ENCODE measurements around the gene SLC27A1. TPM values are rescaled to one million over a fixed set of nuclear protein-coding genes. Genes with fewer than 3 reads are reported as not detected.

The SLC27A1 gene
- total RNA-seq, 1 experiment from 2014 or later = 8.9 TPM

- H3K9me3 ChIP-seq (ENCODE audit: low read length) = no peaks in the 10 kb centered on the region
- H3K4me1 ChIP-seq (ENCODE audit: insufficient read depth, low read length) = peaks cover 14% of the 10 kb centered on the region
- H3K27ac ChIP-seq (ENCODE audit: low read length) = peak overlapping the region; percentile 65
- ATAC-seq (peak; percentile 69), DNase-seq (peak; percentile 97)
- POLR2A ChIA-PET (ENCODE audit: unreplicated experiment) = no interaction called here
- no peaks in the 10 kb centered on the region for H3F3A ChIP-seq (ENCODE audit: low read length, unreplicated experiment)
- BruUV-seq (replicated peaks) = no TSS peak
- H4K20me1 ChIP-seq (ENCODE audit: low read length) = no peaks in the 10 kb centered on the region
- CTCF ChIA-PET = no interaction called here
- H2AFZ ChIP-seq (ENCODE audit: low read length) = peak overlapping the region; percentile 91
- TF ChIP-seq EZH2 (IDR thresholded peaks at IDR 0.05; ENCODE audit: low read length, unreplicated experiment) = no peak
- no peak for TF ChIP-seq EZH2phosphoT487 (IDR thresholded peaks at IDR 0.05; ENCODE audit: borderline replicate concordance, low read length)
- no peak for TF ChIP-seq CTCF (conservative IDR thresholded peaks at IDR 0.05; ENCODE audit: low read depth, low read length)
- no peaks in the 10 kb centered on the region for H3K27me3 ChIP-seq (ENCODE audit: low read length)
- peaks cover 7% of the 10 kb centered on the region; the same call in 1 of the 2 replicates for H3K79me2 ChIP-seq (ENCODE audit: low read length)
- H3K9ac ChIP-seq (ENCODE audit: low read length) = peak overlapping the region; percentile 76
- no peaks in the 10 kb centered on the region for H3K36me3 ChIP-seq (ENCODE audit: low read depth, low read length)
- H3K4me3 ChIP-seq (ENCODE audit: low read length) = peak overlapping the region; percentile 91
- intact Hi-C loops (cut with micrococcal nuclease) = loop anchor here (5.0 kb wide), 2 partner anchors 42 to 77 kb away; partner anchors contain the start of gene CCDC194
- H3K9me2 ChIP-seq (replicated peaks; ENCODE audit: low read length) = no peaks in the 10 kb centered on the region
- H3K4me2 ChIP-seq (ENCODE audit: low read length) = peak overlapping the region; percentile 98
These were observed 750 bp upstream of the SLC27A1 start for GRCh38 chr19:17469481-17470067.

GRCh38 chr19:17471410-17472125 lies 1.2 kb downstream of the SLC27A1 start:
- Histone ChIP-seq H3K79me2 (ENCODE audit: low read length) (peaks cover 7% of the 10 kb centered on the region; the same call in 1 of the 2 replicates), H3K36me3 (ENCODE audit: low read depth, low read length) (no peaks in the 10 kb centered on the region), H3K4me1 (ENCODE audit: insufficient read depth, low read length) (peaks cover 24% of the 10 kb centered on the region), H2AFZ (ENCODE audit: low read length) (0 out of 2 replicates have a peak overlapping the region, but pooled peaks have one; percentile 90), H3K9ac (ENCODE audit: low read length) (0 out of 2 replicates have a peak overlapping the region, but pooled peaks have one; percentile 27), H4K20me1 (ENCODE audit: low read length) (no peaks in the 10 kb centered on the region), H3K27me3 (ENCODE audit: low read length) (no peaks in the 10 kb centered on the region), H3F3A (ENCODE audit: low read length, unreplicated experiment) (no peaks in the 10 kb centered on the region), H3K9me2 (replicated peaks; ENCODE audit: low read length) (no peaks in the 10 kb centered on the region), H3K9me3 (ENCODE audit: low read length) (no peaks in the 10 kb centered on the region), H3K27ac (ENCODE audit: low read length) (no peak overlapping the region), H3K4me2 (ENCODE audit: low read length) (peak overlapping the region; percentile 84), H3K4me3 (ENCODE audit: low read length) (peak overlapping the region; percentile 91; the same call in 1 of the 2 replicates)
- DNase-seq (no peak), ATAC-seq (no peak)
- TSS peak; percentile 32 for BruUV-seq (replicated peaks)
- intact Hi-C loops (cut with micrococcal nuclease) = no loop called here
- POLR2A ChIA-PET (ENCODE audit: unreplicated experiment) = no interaction called here
- CTCF ChIA-PET = interaction anchor here (0.6 kb wide), 1 partner anchor 57 kb away, joined by 7 read pairs; no protein-coding TSS in a partner anchor
- TF ChIP-seq EZH2phosphoT487 (IDR thresholded peaks at IDR 0.05; ENCODE audit: borderline replicate concordance, low read length) = no peak
- TF ChIP-seq CTCF (conservative IDR thresholded peaks at IDR 0.05; ENCODE audit: low read depth, low read length) = no peak
- TF ChIP-seq EZH2 (IDR thresholded peaks at IDR 0.05; ENCODE audit: low read length, unreplicated experiment) = no peak
